Neuronal stem cell (in vitro differentiated cells): ENCODE measurements around the gene MYEOV.

Experiments used
- DNase-seq: peaks from one replicate; pipeline ENCODE4 v3.0.0-alpha.2; 2013; ENCODE audit warnings: low spot score
- H2AFZ ChIP-seq: one replicate; pipeline ENCODE4 v1.6.1; 2013; ENCODE audit warnings: mild to moderate bottlenecking, low read length, inconsistent platforms
- H2AK5ac ChIP-seq: 2 replicates; pipeline ENCODE4 v1.6.1; 2013; ENCODE audit warnings: low read depth, mild to moderate bottlenecking, inconsistent platforms, low read length, moderate library complexity, mixed read lengths
- H2BK120ac ChIP-seq: 2 replicates; pipeline ENCODE4 v1.6.1; 2013; ENCODE audit warnings: low read depth, mild to moderate bottlenecking, inconsistent platforms, low read length, moderate library complexity, mixed read lengths
- H2BK12ac ChIP-seq: one replicate; pipeline ENCODE4 v1.6.1; 2013; ENCODE audit warnings: low read length, inconsistent platforms
- H2BK15ac ChIP-seq: 2 replicates; pipeline ENCODE4 v1.6.1; 2013; ENCODE audit warnings: mild to moderate bottlenecking, low read length, inconsistent platforms, mixed read lengths
- H2BK5ac ChIP-seq: one replicate; pipeline ENCODE4 v1.6.1; 2013; ENCODE audit warnings: inconsistent platforms, mild to moderate bottlenecking, low read length, moderate library complexity
- H3K14ac ChIP-seq: one replicate; pipeline ENCODE4 v1.6.1; 2013; ENCODE audit warnings: low read length, inconsistent platforms
- H3K18ac ChIP-seq: 2 replicates; pipeline ENCODE4 v1.6.1; 2013; ENCODE audit warnings: low read length, inconsistent platforms
- H3K23ac ChIP-seq: 2 replicates; pipeline ENCODE4 v1.6.1; 2013; ENCODE audit warnings: low read depth, mild to moderate bottlenecking, mixed read lengths, low read length, inconsistent platforms; ENCODE audit not compliant: poor library complexity
- H3K27ac ChIP-seq: replicated peaks from 3 replicates; pipeline ENCODE4 v1.5.1; 2013; ENCODE audit warnings: low read length, inconsistent platforms
- H3K27me3 ChIP-seq, 3 experiments: 2 replicates each; pipeline ENCODE4 v1.6.1; 2013; ENCODE audit warnings: low read length in 3 of 3, mild to moderate bottlenecking in 2 of 3, inconsistent platforms in 1 of 3, low read depth in 1 of 3, mixed read lengths in 1 of 3, moderate library complexity in 1 of 3; ENCODE audit not compliant: control insufficient read depth in 3 of 3, insufficient read depth in 3 of 3
- H3K36me3 ChIP-seq, 2 donors: replicated peaks in 1 of 2; 2 replicates each; pipeline ENCODE4 v1.6.1; 2013; ENCODE audit warnings: low read length in 2 of 2; ENCODE audit not compliant: control insufficient read depth in 2 of 2, insufficient read depth in 2 of 2
- H3K4ac ChIP-seq: 2 replicates; pipeline ENCODE4 v1.6.1; 2013; ENCODE audit warnings: inconsistent platforms, mild to moderate bottlenecking, low read length, moderate library complexity
- H3K4me1 ChIP-seq, 2 donors: 1 replicate in 1 of 2; 2 replicates in 1 of 2; pipeline ENCODE4 v1.6.1; 2013; ENCODE audit warnings: low read length in 2 of 2, low read depth in 1 of 2; ENCODE audit not compliant: control insufficient read depth in 2 of 2, insufficient read depth in 1 of 2
- H3K4me2 ChIP-seq: one replicate; pipeline ENCODE4 v1.6.1; 2013; ENCODE audit warnings: mild to moderate bottlenecking, low read length, inconsistent platforms; ENCODE audit not compliant: insufficient read depth, poor library complexity, severe bottlenecking
- H3K4me3 ChIP-seq, 2 donors: 2 replicates each; pipeline ENCODE4 v1.5.1; 2013; ENCODE audit warnings: low read length in 2 of 2, mild to moderate bottlenecking in 2 of 2, inconsistent platforms in 1 of 2, moderate library complexity in 1 of 2
- H3K79me1 ChIP-seq: one replicate; pipeline ENCODE4 v1.6.1; 2013; ENCODE audit warnings: low read depth, mild to moderate bottlenecking, inconsistent platforms, low read length, moderate library complexity
- H3K9ac ChIP-seq: one replicate; pipeline ENCODE4 v1.6.1; 2013; ENCODE audit warnings: mild to moderate bottlenecking, low read depth, low read length, inconsistent platforms; ENCODE audit not compliant: poor library complexity
- H3K9me3 ChIP-seq, 2 donors: replicated peaks in 1 of 2; 2 replicates each; pipeline versions ENCODE3 to v1.6.1; 2013; ENCODE audit warnings: low read length in 2 of 2, mild to moderate bottlenecking in 2 of 2, inconsistent platforms in 1 of 2, low read depth in 1 of 2, mixed read lengths in 1 of 2, moderate library complexity in 1 of 2; ENCODE audit not compliant: control insufficient read depth in 2 of 2, insufficient read depth in 1 of 2
- H4K8ac ChIP-seq: one replicate; pipeline ENCODE4 v1.6.1; 2013; ENCODE audit warnings: low read depth, mild to moderate bottlenecking, inconsistent platforms, low read length, moderate library complexity
- H4K91ac ChIP-seq: one replicate; pipeline ENCODE4 v1.6.1; 2013; ENCODE audit warnings: low read length, low read depth, mild to moderate bottlenecking, inconsistent platforms; ENCODE audit not compliant: poor library complexity
- WGBS, 2 donors: extraction: QIAGEN DNeasy Blood & Tissue Kit; methylation state at CpG; one replicate each; pipeline ENCODE4 v1.1.7; 2013; ENCODE audit warnings: missing lambda C conversion rate in 2 of 2, mixed read lengths in 1 of 2; ENCODE audit not compliant: insufficient read length in 2 of 2, insufficient replicate concordance in 1 of 2; ENCODE audit errors: extremely low coverage in 2 of 2; 5-methylcytosine and 5-hydroxymethylcytosine counted together

Gene MYEOV

DNA sequence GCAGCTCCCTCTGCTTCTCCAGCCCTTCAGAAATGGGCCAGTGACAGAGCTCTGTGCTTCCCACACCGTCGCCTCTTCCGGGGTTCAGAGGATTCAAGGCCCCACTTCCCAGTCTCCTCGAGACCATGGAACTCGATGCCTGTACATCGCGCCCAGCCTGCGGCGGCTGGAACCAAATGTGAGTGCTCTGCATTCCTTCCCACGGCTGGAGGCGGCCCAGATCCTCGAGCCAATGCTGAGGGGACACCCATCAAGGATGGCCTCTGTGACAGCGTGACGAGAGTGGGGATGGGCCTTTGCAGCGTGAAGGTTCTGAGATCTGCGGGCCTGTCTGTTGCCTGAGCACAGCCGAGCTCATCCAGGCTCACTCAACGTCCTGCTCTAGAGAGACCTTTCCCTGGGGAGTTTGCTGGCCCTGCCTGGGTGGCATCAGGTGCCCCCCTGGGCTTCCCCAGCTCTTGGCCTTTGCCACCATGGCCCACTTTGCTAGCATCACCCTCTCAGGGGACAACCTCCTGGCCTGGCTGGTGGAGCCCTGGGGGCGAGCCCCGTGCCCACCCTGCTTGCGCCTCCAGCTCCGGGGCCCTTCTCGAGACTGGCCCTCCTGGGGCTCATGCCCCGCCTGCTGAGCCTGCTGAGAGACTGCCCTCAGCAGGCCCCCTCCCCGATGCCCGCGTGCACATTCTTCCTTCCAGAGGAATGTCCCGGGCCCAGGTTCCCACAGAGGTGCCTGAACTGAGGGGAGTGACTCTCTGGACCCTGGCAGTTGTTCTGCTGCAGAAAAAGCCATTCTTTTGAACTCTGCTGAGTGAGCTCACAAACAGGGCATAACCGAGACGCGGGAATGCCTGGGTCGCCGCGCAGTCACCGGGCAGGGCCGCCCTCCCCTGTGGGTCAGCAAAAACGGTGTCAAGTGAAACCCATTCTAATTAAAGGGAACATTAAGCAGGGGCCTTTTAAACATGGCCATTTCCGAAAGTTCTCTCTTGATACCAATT, 7.3 kb upstream of the MYEOV start:
- Histone ChIP-seq H2BK120ac (no peak overlapping the region), H3K18ac (peak overlapping the region; percentile 80), H3K4me3 (no peak overlapping the region), H2BK5ac (no peak overlapping the region), H2AFZ (no peak overlapping the region), H3K79me1 (no peaks in the 10 kb centered on the region), H3K9me3 (peaks cover 0 to 5% of the 10 kb centered on the region in 2 donors), H2BK12ac (peak overlapping the region; percentile 18), H3K27ac (peak overlapping the region; percentile 25), H4K91ac (no peak overlapping the region), H3K36me3 (no peaks in the 10 kb centered on the region), H4K8ac (no peak overlapping the region), H3K4ac (no peak overlapping the region), H2AK5ac (peak overlapping the region; percentile 66), H3K4me1 (peaks cover 0 to 15% of the 10 kb centered on the region in 2 donors), H3K23ac (no peak overlapping the region), H3K14ac (no peak overlapping the region), H3K27me3 (no peaks in the 10 kb centered on the region), H3K9ac (no peak overlapping the region), H2BK15ac (peak overlapping the region; percentile 8), H3K4me2 (no peak overlapping the region)
- WGBS, 2 donors: no CpG with 5 or more reads among the region's 38 CpGs
- DNase-seq: no peak

DNA sequence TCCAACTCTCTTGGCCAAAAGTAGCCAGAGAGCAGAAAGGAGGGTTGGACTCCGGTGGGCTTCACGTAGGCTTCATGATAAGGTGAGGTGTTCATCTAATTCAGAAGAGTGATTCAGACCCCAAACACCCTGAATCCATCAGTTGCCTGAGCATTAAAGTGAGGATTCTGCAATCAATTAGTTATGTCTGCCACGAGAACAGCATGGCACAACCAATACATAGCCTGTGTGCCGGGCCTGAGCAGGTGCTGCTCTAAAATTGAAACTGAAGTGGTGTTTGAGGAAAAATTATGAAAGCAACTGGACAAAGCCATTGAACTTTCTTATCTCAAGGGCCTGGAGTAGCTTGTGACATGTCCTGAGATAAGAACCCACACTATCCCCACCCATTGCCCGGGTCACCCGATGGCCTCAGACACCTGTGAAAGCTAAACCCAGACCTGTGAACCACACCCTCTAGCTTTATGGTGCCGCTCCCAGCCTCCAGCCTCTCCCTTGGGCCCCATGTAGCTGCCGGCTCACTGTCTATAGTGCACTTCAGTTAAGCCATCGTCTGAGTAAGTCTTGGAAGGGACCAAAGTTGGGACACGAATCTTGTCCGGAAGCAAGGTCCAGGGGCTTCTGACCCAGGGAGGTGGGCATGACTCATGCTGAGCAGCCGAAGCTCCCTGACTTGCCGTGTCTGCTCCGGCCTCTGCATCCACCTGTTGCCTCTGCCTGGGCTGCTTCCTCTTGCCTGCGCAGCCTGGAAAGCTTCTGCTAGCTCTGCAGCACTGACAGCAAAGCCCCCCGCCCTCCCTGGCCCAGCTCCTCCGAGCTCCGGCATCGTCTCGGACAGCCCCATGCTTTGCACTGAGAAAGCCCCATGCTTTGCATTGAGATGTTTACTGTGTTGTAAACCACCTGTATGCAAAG, 5.7 kb upstream of the MYEOV start:
- peaks cover 0 to 15% of the 10 kb centered on the region in 2 donors for H3K4me1 ChIP-seq
- peaks cover 0 to 4% of the 10 kb centered on the region in 2 donors for H3K9me3 ChIP-seq
- H4K8ac ChIP-seq: no peak overlapping the region
- no peak overlapping the region for H2BK15ac ChIP-seq
- H2BK12ac ChIP-seq: peak overlapping the region; percentile 42
- H3K14ac ChIP-seq: no peak overlapping the region
- H3K23ac ChIP-seq: no peak overlapping the region
- H4K91ac ChIP-seq: no peak overlapping the region
- no peak overlapping the region for H3K4me2 ChIP-seq
- H2BK5ac ChIP-seq: peak overlapping the region; percentile 22
- H3K79me1 ChIP-seq: no peaks in the 10 kb centered on the region
- H3K4me3 ChIP-seq: no peak overlapping the region
- no peaks in the 10 kb centered on the region for H3K36me3 ChIP-seq
- H3K27me3 ChIP-seq: no peaks in the 10 kb centered on the region
- DNase-seq: no peak
- H2BK120ac ChIP-seq: no peak overlapping the region
- H3K27ac ChIP-seq: no peak overlapping the region
- no peak overlapping the region for H3K4ac ChIP-seq
- peak overlapping the region; percentile 35 for H2AK5ac ChIP-seq
- H3K18ac ChIP-seq: peak overlapping the region; percentile 42
- H2AFZ ChIP-seq: no peak overlapping the region
- WGBS, 2 donors: no CpG with 5 or more reads among the region's 20 CpGs
- H3K9ac ChIP-seq: no peak overlapping the region

DNA sequence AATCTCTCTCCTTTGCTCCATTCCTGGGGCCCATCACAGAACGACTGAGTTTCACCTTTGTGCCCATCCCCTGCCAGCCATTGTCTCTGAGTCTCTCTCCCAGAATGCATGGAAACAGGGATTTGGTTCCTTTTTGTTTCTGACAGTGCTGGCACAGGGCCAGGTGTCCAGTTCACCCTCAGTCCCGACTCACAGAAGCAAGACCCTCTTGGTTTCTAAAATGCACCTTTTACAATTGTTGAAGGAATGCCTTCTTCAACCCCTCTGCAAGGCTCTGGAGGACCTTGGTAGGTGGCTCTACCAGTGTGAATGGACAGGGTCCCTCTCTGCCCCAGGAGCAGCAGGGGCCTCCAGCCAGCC, 5.1 kb upstream of the MYEOV start:
- no peak overlapping the region for H2AK5ac ChIP-seq
- H4K91ac ChIP-seq: no peak overlapping the region
- H2AFZ ChIP-seq: no peak overlapping the region
- no peak overlapping the region for H2BK15ac ChIP-seq
- no peak overlapping the region for H2BK120ac ChIP-seq
- no peak overlapping the region for H2BK5ac ChIP-seq
- no peak overlapping the region for H3K14ac ChIP-seq
- no peaks in the 10 kb centered on the region for H3K36me3 ChIP-seq
- no peak overlapping the region for H3K4me3 ChIP-seq
- H4K8ac ChIP-seq: no peak overlapping the region
- H3K4ac ChIP-seq: no peak overlapping the region
- H3K79me1 ChIP-seq: no peaks in the 10 kb centered on the region
- H3K27ac ChIP-seq: no peak overlapping the region
- H3K23ac ChIP-seq: no peak overlapping the region
- no peak overlapping the region for H3K4me2 ChIP-seq
- DNase-seq: no peak
- H2BK12ac ChIP-seq: no peak overlapping the region
- H3K9ac ChIP-seq: no peak overlapping the region
- H3K4me1 ChIP-seq: peaks cover 0 to 15% of the 10 kb centered on the region in 2 donors
- no peak overlapping the region for H3K18ac ChIP-seq
- H3K9me3 ChIP-seq: peaks cover 0 to 4% of the 10 kb centered on the region in 2 donors
- no CpG with 5 or more reads among the region's 2 CpGs for WGBS, 2 donors
- no peaks in the 10 kb centered on the region for H3K27me3 ChIP-seq
